Erythroblast (primary cell): ENCODE results near the gene PCDHGA4.

Source experiments
- GATA1 ChIP-seq: IDR thresholded peaks from 2 replicates; pipeline ENCODE4 v1.6.1; 2011; ENCODE audit warnings: low read depth, mild to moderate bottlenecking, control low read depth, low read length, moderate library complexity
- POLR2A ChIP-seq: IDR thresholded peaks from 2 replicates; pipeline ENCODE4 v1.6.1; 2011; ENCODE audit warnings: mild to moderate bottlenecking, low read length

DNA sequence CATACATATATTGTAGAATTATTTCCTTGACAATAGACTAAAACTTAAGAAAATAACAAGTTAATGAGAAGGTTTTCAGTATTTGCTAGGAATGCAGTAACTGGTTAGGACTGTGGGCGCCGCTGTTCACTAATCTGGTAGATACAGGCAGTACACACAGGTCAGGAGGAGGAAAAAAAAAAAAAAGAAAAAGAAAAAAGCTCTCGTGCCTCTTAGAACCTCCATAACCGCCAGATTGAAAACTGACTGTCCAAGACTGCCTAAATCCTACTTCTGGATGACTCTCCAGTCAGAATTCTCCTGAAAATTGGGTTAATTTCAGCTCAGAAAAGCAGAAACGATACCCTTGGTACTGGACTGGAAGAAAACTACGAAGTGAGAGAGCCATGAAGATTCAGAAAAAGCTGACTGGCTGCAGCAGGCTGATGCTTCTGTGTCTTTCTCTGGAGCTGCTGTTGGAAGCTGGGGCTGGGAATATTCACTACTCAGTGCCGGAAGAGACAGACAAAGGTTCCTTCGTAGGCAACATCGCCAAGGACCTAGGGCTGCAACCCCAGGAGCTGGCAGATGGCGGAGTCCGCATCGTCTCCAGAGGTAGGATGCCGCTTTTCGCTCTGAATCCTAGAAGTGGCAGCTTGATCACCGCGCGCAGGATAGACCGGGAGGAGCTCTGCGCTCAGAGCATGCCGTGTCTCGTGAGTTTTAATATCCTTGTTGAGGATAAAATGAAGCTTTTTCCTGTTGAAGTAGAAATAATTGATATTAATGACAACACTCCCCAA, 24.3 kb upstream of the PCDHGA4 start, which contains the start of gene PCDHGA1:
- no peak for TF ChIP-seq POLR2A
- no peak for TF ChIP-seq GATA1
